Parathyroid adenoma (tissue), 2 donors: ENCODE data around the gene LMAN1.

Experiments
- H2AFZ ChIP-seq: fragments of 300-600 bp; sonication (generic); one replicate; pipeline ENCODE4 v1.7.0; 2017; ENCODE audit warnings: antibody characterized with exemption, mild to moderate bottlenecking
- H3K27ac ChIP-seq: fragments of 300-600 bp; sonication (generic); one replicate; pipeline ENCODE4 v1.7.0; 2017
- H3K27me3 ChIP-seq: fragments of 300-600 bp; sonication (generic); one replicate; pipeline ENCODE4 v1.7.0; 2017; ENCODE audit warnings: low read length; ENCODE audit not compliant: control insufficient read depth, insufficient read depth
- H3K36me3 ChIP-seq: fragments of 300-600 bp; sonication (generic); one replicate; pipeline ENCODE4 v1.7.0; 2017; ENCODE audit warnings: low read length; ENCODE audit not compliant: control insufficient read depth, insufficient read depth
- H3K4me1 ChIP-seq: fragments of 300-600 bp; sonication (generic); one replicate; pipeline ENCODE4 v1.7.0; 2017; ENCODE audit warnings: control low read depth
- H3K4me2 ChIP-seq: fragments of 300-600 bp; sonication (generic); one replicate; pipeline ENCODE4 v1.7.0; 2017; ENCODE audit warnings: low read length
- H3K4me3 ChIP-seq: fragments of 300-600 bp; sonication (generic); one replicate; pipeline ENCODE4 v1.7.0; 2017; ENCODE audit warnings: low read depth, low read length
- H3K79me2 ChIP-seq: fragments of 300-600 bp; sonication (generic); one replicate; pipeline ENCODE4 v1.7.0; 2017; ENCODE audit warnings: control low read depth
- H3K9ac ChIP-seq: fragments of 300-600 bp; sonication (generic); one replicate; pipeline ENCODE4 v1.7.0; 2017; ENCODE audit warnings: mild to moderate bottlenecking
- H3K9me3 ChIP-seq: fragments of 300-600 bp; sonication (generic); one replicate; pipeline ENCODE4 v1.7.0; 2017; ENCODE audit warnings: low read length; ENCODE audit not compliant: control insufficient read depth
- CTCF ChIP-seq: fragments of 300-600 bp; sonication (generic); IDR thresholded peaks from one replicate; pipeline ENCODE4 v1.7.0; 2017; ENCODE audit warnings: antibody characterized with exemption, mild to moderate bottlenecking
- donor health status: primary hyperparathyroidism.

LMAN1 gene

GRCh38 chr18:59372975-59373374 is 13.9 kb upstream of the LMAN1 start:
- Histone ChIP-seq H3K79me2 (no peaks in the 10 kb centered on the region), H3K4me2 (no peak overlapping the region)
- TF ChIP-seq CTCF, result no peak

GRCh38 chr18:59360381-59360780 is 1.3 kb upstream of the LMAN1 start:
- no peak overlapping the region for H3K4me3 ChIP-seq

More at GRCh38 chr18:59372975-59373374, 13.9 kb upstream of the LMAN1 start:
- H3K4me3 ChIP-seq, result no peak overlapping the region
- no peak overlapping the region for H3K9ac ChIP-seq
- no peak overlapping the region for H3K27ac ChIP-seq
- H3K9me3 ChIP-seq, result no peaks in the 10 kb centered on the region
- H3K4me1 ChIP-seq, result no peaks in the 10 kb centered on the region
- H2AFZ ChIP-seq, result no peak overlapping the region
- no peaks in the 10 kb centered on the region for H3K36me3 ChIP-seq
- H3K27me3 ChIP-seq, result no peaks in the 10 kb centered on the region

GRCh38 chr18:59359576-59359952 is 499 bp upstream of the LMAN1 start:
- Histone ChIP-seq H2AFZ (peak overlapping the region; percentile 85), H3K36me3 (no peaks in the 10 kb centered on the region), H3K4me2 (peak overlapping the region; percentile 57), H3K27me3 (no peaks in the 10 kb centered on the region), H3K27ac (peak overlapping the region; percentile 21), H3K4me1 (peaks cover 3% of the 10 kb centered on the region), H3K4me3 (peak overlapping the region; percentile 94), H3K9ac (no peak overlapping the region), H3K79me2 (no peaks in the 10 kb centered on the region), H3K9me3 (no peaks in the 10 kb centered on the region)
- TF ChIP-seq CTCF, result no peak

More at GRCh38 chr18:59360381-59360780, 1.3 kb upstream of the LMAN1 start:
- Histone ChIP-seq H2AFZ (peak overlapping the region; percentile 85), H3K36me3 (no peaks in the 10 kb centered on the region), H3K27me3 (no peaks in the 10 kb centered on the region), H3K79me2 (no peaks in the 10 kb centered on the region), H3K4me1 (peaks cover 3% of the 10 kb centered on the region), H3K27ac (no peak overlapping the region), H3K9me3 (no peaks in the 10 kb centered on the region), H3K9ac (no peak overlapping the region), H3K4me2 (no peak overlapping the region)
- no peak for TF ChIP-seq CTCF

GRCh38 chr18:59358414-59358711 is 702 bp downstream of the LMAN1 start:
- no peak overlapping the region for H3K9ac ChIP-seq
- TF ChIP-seq CTCF, result no peak
- peak overlapping the region; percentile 82 for H3K27ac ChIP-seq
- no peaks in the 10 kb centered on the region for H3K9me3 ChIP-seq
- H3K36me3 ChIP-seq, result no peaks in the 10 kb centered on the region
- H2AFZ ChIP-seq, result peak overlapping the region; percentile 85
- no peaks in the 10 kb centered on the region for H3K79me2 ChIP-seq
- H3K27me3 ChIP-seq, result no peaks in the 10 kb centered on the region
- peak overlapping the region; percentile 94 for H3K4me3 ChIP-seq
- peaks cover 3% of the 10 kb centered on the region for H3K4me1 ChIP-seq
- H3K4me2 ChIP-seq, result peak overlapping the region; percentile 57

- Histone ChIP-seq H3K79me2 (no peaks in the 10 kb centered on the region), H3K27ac (peak overlapping the region; percentile 82), H3K4me2 (peak overlapping the region; percentile 57), H3K4me3 (peak overlapping the region; percentile 94), H3K9ac (no peak overlapping the region), H3K4me1 (peaks cover 3% of the 10 kb centered on the region), H3K9me3 (no peaks in the 10 kb centered on the region), H3K36me3 (no peaks in the 10 kb centered on the region), H3K27me3 (no peaks in the 10 kb centered on the region), H2AFZ (no peak overlapping the region)
- TF ChIP-seq CTCF, result no peak
Observed at GRCh38 chr18:59357928-59358327, 1.1 kb downstream of the LMAN1 start.
